ENCODE results near the gene NUF2.
"Not testable (repeated sequence)": the region's sequence is repeated elsewhere in the genome, so short reads cannot be mapped to it uniquely, and the experiment has no call there.

The NUF2 gene

GRCh38 chr1:163337631-163338030, 15.9 kb downstream of the NUF2 start:
- no peak for DNase-seq

- DNase-seq: no peak
Measured at GRCh38 chr1:163346326-163346870, 24.6 kb downstream of the NUF2 start.

GRCh38 chr1:163347106-163347505, 25.4 kb downstream of the NUF2 start:
- DNase-seq: no peak

- DNase-seq: no peak
Measured at GRCh38 chr1:163351912-163352311, 30.2 kb downstream of the NUF2 start.

GRCh38 chr1:163357378-163357777, 35.6 kb downstream of the NUF2 start:
- DNase-seq: no peak

GRCh38 chr1:163358172-163358571, 36.4 kb downstream of the NUF2 start:
- DNase-seq: not testable (repeated sequence)

GRCh38 chr1:163361123-163361934, 39.6 kb downstream of the NUF2 start:
- DNase-seq: no peak

- DNase-seq: no peak
Measured at GRCh38 chr1:163365186-163365585, 43.4 kb downstream of the NUF2 start.

GRCh38 chr1:163366555-163366954, 44.8 kb downstream of the NUF2 start:
- DNase-seq: no peak

GRCh38 chr1:163367721-163368120, 46.0 kb downstream of the NUF2 start:
- no peak for DNase-seq

- no peak for DNase-seq
Measured at GRCh38 chr1:163372576-163372975, 50.8 kb downstream of the NUF2 start.

- no peak for DNase-seq
Measured at GRCh38 chr1:163378554-163378953, 56.8 kb downstream of the NUF2 start.

- no peak for DNase-seq
Measured at GRCh38 chr1:163379801-163380200, 58.0 kb downstream of the NUF2 start.

- no peak for DNase-seq
Measured at GRCh38 chr1:163381487-163382184, 59.9 kb downstream of the NUF2 start.

GRCh38 chr1:163382395-163382794, 60.6 kb downstream of the NUF2 start:
- DNase-seq: no peak

- DNase-seq: no peak
Measured at GRCh38 chr1:163387146-163387545, 65.4 kb downstream of the NUF2 start.

GRCh38 chr1:163388970-163389369, 67.2 kb downstream of the NUF2 start:
- no peak for DNase-seq

- DNase-seq: no peak
Measured at GRCh38 chr1:163395790-163396189, 74.0 kb downstream of the NUF2 start.

- no peak for DNase-seq
Measured at GRCh38 chr1:163397451-163398200, 75.9 kb downstream of the NUF2 start.

- no peak for DNase-seq
Measured at GRCh38 chr1:163399001-163399400, 77.2 kb downstream of the NUF2 start.

GRCh38 chr1:163399976-163400601, 78.3 kb downstream of the NUF2 start:
- DNase-seq: no peak

- DNase-seq: no peak
Measured at GRCh38 chr1:163401211-163401610, 79.5 kb downstream of the NUF2 start.

Measured in GDM1 (cell line).